HG03103 (cell line): ENCODE results near the gene UGCG.

ENCODE experiments used
- ATAC-seq: cut with Tn5 transposase; IDR thresholded peaks from one replicate; pipeline ENCODE4 v1.9.1; 2021; ENCODE audit warnings: low read depth; ENCODE audit not compliant: unreplicated experiment

The UGCG gene

GRCh38 chr9:111917201-111917600 lies 20.6 kb downstream of the UGCG start:
- no peak for ATAC-seq

DNA sequence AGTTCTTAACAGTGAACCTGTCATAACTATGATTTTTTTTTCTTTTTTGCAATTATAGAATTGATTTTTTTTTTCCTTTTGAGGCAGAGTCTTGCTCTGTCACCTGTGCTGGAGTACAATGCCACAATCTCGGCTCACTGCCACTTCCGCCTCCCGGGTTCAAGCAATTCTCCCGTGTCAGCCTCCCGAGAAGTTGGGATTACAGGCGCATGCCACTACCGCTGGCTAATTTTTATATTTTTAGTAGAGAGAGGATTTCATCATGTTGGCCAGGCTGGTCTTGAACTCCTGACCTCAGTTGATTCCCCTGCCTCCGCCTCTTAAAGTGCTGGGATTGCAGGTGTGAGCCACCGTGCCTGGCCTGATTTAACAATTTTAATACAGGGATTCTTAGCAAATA lies 21.4 kb downstream of the UGCG start:
- no peak for ATAC-seq

GRCh38 chr9:111919875-111920274 lies 23.3 kb downstream of the UGCG start:
- no peak for ATAC-seq

- no peak for ATAC-seq
Measured at GRCh38 chr9:111920531-111920930, 23.9 kb downstream of the UGCG start.

GRCh38 chr9:111922324-111923013 lies 25.9 kb downstream of the UGCG start:
- no peak for ATAC-seq

GRCh38 chr9:111924281-111924680 lies 27.7 kb downstream of the UGCG start:
- ATAC-seq, result no peak

GRCh38 chr9:111925017-111925770 lies 28.6 kb downstream of the UGCG start:
- no peak for ATAC-seq

DNA sequence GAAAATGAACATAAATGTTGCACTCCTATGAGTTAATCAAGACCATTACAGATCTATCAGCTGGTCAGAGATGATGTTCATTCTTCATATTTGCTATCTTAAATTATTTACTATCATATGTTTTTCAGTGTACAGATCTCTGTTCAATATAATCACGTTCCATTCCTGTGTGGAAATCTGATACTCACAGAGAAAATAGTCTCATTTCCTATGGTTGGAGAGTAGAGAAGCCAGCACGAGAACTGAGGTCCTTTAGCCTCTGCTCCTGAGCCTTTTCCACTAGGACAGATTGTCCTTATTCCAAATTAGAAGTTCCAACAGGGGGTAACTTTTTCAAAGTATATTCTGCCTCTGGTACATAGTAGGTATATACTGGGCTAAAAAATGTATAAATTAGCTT lies 29.2 kb downstream of the UGCG start:
- no peak for ATAC-seq

DNA sequence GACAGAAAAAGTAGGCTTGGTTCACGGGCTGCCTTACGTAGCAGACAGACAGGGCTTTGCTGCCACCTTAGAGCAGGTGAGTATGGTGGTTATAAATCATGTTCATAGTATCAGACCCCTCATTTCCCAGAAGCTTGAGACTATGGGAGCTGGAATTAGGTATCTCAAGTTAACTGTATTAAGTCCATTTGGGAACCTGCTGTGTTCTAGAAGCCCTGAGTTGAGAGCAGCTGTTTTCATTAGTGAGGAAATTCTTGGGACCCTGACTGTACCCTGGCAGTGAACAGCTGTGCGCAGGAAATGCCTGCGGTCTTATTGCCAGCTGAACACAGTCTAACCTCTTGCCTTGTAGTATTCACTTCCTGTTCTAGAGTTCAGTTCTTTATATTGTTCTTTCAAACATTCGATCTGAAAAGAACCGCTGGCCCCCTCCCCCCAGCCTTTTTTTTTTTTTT lies 29.8 kb downstream of the UGCG start:
- ATAC-seq, result peak; percentile 97

- no peak for ATAC-seq
Measured at GRCh38 chr9:111928359-111928720, 31.7 kb downstream of the UGCG start.

- ATAC-seq, result no peak
Measured at GRCh38 chr9:111934747-111935146, 38.1 kb downstream of the UGCG start.

- ATAC-seq, result no peak
Measured at GRCh38 chr9:111936391-111936790, 39.8 kb downstream of the UGCG start.

- ATAC-seq, result no peak
Measured at GRCh38 chr9:111937301-111937700, 40.7 kb downstream of the UGCG start.

GRCh38 chr9:111937781-111938426 lies 41.3 kb downstream of the UGCG start:
- peak; percentile 69 for ATAC-seq

GRCh38 chr9:111938427-111938800 lies 41.8 kb downstream of the UGCG start:
- no peak for ATAC-seq

- ATAC-seq, result no peak
Measured at GRCh38 chr9:111939322-111939721, 42.7 kb downstream of the UGCG start.

DNA sequence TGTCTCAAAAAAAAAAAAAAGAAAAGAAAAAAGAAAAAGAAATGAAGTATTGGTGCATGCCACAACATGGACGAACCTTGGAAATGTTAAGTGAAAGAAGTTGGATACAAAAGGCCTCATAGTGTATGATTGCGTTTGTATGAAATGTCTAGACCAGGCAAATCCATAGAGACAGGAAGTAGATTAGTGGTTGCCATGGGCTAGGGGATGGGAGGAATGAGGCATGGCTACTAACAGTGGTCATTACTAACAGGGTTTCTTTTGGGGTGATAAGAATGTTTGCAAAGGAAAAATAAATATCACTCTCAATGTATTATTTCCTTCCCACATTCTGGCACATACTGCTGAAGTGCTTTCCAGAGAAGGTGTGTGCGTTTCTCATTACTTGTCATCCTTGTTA lies 44.1 kb downstream of the UGCG start:
- no peak for ATAC-seq

- ATAC-seq, result no peak
Measured at GRCh38 chr9:111943200-111943599, 46.6 kb downstream of the UGCG start.

GRCh38 chr9:111943746-111944145 lies 47.1 kb downstream of the UGCG start:
- ATAC-seq, result no peak

DNA sequence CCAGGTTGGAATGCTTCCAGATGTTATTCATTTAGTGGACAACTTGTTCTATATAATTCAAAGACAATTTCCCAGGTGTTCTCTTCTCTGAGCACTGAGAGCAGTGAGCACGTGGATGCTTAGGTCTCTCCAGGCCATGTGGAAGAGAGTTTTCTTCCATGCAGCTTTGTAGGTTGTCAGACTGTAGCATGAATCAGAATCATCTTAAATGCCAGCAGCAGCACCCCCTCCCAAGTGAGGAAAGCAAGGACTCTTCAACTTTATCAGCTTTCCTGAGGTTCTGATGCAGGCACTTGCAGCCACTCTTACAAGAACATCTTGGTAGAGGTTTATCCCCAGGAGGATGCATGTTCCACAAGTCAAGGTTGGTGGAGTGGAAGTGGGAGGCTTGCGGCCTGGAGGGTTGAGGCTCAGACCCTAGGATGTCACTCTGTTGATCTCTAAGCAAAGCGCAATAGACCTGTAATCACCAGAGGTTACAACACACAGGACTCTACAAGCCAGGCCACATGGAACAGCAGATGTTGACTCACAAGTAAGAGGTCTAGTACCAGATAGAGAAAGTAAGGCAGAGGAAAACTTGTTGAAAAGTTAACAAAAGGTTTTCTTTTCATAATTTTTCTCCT lies 47.7 kb downstream of the UGCG start:
- ATAC-seq, result no peak

GRCh38 chr9:111945216-111945615 lies 48.6 kb downstream of the UGCG start:
- ATAC-seq, result peak; percentile 72
